Heart left ventricle (tissue), 16 donors: Measurements from ENCODE around the gene PEPD. TPM values are rescaled to one million over a fixed set of nuclear protein-coding genes. Genes with fewer than 3 reads are reported as not detected.

Source experiments
- ATAC-seq, 4 donors: fragments of 200-7000 bp; cut with Tn5 transposase; one replicate each; pipeline ENCODE4 v1.9.1; 2020 to 2022; ENCODE audit warnings: moderate library complexity in 4 of 4, mild to moderate bottlenecking in 3 of 4, moderate number of reproducible peaks in 1 of 4
- DNase-seq, 5 donors: peaks; one replicate each; pipeline ENCODE4 v3.0.0-alpha.2; 2020
- H3K27ac ChIP-seq, 12 donors: fragments of 200-600 bp; sonication (generic) in 4 of 12; one replicate each; pipeline versions ENCODE4 v1.5.0 to v1.8.0; 2016 to 2022; ENCODE audit warnings: mild to moderate bottlenecking in 2 of 12
- H3K27me3 ChIP-seq, 9 donors: fragments of 200-600 bp; sonication (generic) in 2 of 9; one replicate each; pipeline versions ENCODE4 v1.5.1 to v1.8.0; 2016 to 2022; ENCODE audit warnings: mild to moderate bottlenecking in 3 of 9
- H3K36me3 ChIP-seq, 9 donors: fragments of 200-600 bp; sonication (generic) in 2 of 9; one replicate each; pipeline versions ENCODE4 v1.5.0 to v1.8.0; 2018 to 2022; ENCODE audit warnings: mild to moderate bottlenecking in 2 of 9
- H3K4me1 ChIP-seq, 12 donors: fragments of 200-600 bp; sonication (generic) in 4 of 12; one replicate each; pipeline versions ENCODE4 v1.5.0 to v1.8.0; 2016 to 2022; ENCODE audit warnings: mild to moderate bottlenecking in 3 of 12
- H3K4me3 ChIP-seq, 12 donors: fragments of 200-600 bp; sonication (generic) in 4 of 12; one replicate each; pipeline versions ENCODE4 v1.5.0 to v1.8.0; 2017 to 2022; ENCODE audit warnings: mild to moderate bottlenecking in 9 of 12, moderate library complexity in 4 of 12
- H3K9me3 ChIP-seq, 12 donors: fragments of 200-600 bp; sonication (generic) in 4 of 12; one replicate each; pipeline versions ENCODE4 v1.5.0 to v1.8.0; 2016 to 2022; ENCODE audit warnings: mild to moderate bottlenecking in 1 of 12
- CTCF ChIP-seq, 12 donors: fragments of 200-600 bp; sonication (generic) in 4 of 12; IDR thresholded peaks; one replicate each; pipeline versions ENCODE4 v1.5.0 to v1.8.0; 2018 to 2022; ENCODE audit warnings: antibody characterized with exemption in 12 of 12, mild to moderate bottlenecking in 5 of 12
- POLR2A ChIP-seq, 2 donors: fragments of 450-650 bp; IDR thresholded peaks; one replicate each; pipeline ENCODE4 v1.6.1; 2017; ENCODE audit warnings: antibody characterized with exemption in 2 of 2, mild to moderate bottlenecking in 2 of 2, moderate library complexity in 2 of 2
- WGBS, 4 donors: extraction: QIAGEN DNeasy Blood & Tissue Kit in 2 of 4; methylation state at CpG; one replicate each; pipeline versions ENCODE4 v1.1.5 to v1.1.7; 2013 to 2018; 5-methylcytosine and 5-hydroxymethylcytosine counted together
- intact Hi-C, 10 donors: fragments of 100-400 bp; cut with DNase I; formaldehyde crosslinking; loops; one replicate each; pipeline versions ENCODE4 v1.11.1 to v1.14.2; 2022
- polyA plus RNA-seq, 2 donors: library from polyadenylated mRNA; stranded (reverse); fragments of 200-250 nt; gene quantifications; one replicate each; pipeline ENCODE4 v1.2.3, GENCODE V29; 2013
- total RNA-seq, 9 donors: library from RNA; depleted of rRNA in 2 of 9; stranded (reverse); fragments of >200 nt in 2 of 9; fragmentation: NEBNext Ultra II Directional in 3 of 9; extraction: Animal tissue kit (Norgen Biotek cat#: 25700) in 3 of 9; gene quantifications; one replicate each; pipeline versions ENCODE4 v1.1.0 to v1.2.4, GENCODE V29; 2016 to 2023
- donor health status: ischemic (EF 13 %, LVEDD 7.1; RV severe dilation, severe dysfunction).
- donor health status: healthy with polysubstance abuse.
- donor health status: DM: no; HTN: yes; CAD: no.
- donor health status: DM: no; HTN: no; CAD: no.
- donor health status: ischemic (EF 25% LVEDD 6.9; RV normal size, moderate dysfunction).
- donor health status: ischemic (EF 25% LVEDD 5.7; RV mildly dilated, moderate dysfunction).
- donor health status: healthy.
- donor health status: DM: yes; HTN: yes; CAD: no.
- donor health status: ischemic (EF 35%, LVEDD 5.7; RV mildly dilated, moderate dysfunction).
- donor health status: nonischemic (EF 11% LVEDD 7.7; RV severe dilation, severe dysfunction).
- donor health status: DM: yes; HTN: yes; CAD: no.
- donor health status: PGD.
- donor health status: ischemic (EF 29% LVEDD 5.4; RV normal size, mild dysfunction).
- donor health status: nonischemic (EF 23%, LVEDD 6.1; RV moderate dilation, normal function).

The PEPD gene
- total and polyA plus RNA-seq, 11 donors, result 19.4 to 45.7 (median 29.9) TPM

- Histone ChIP-seq H3K4me3 (no peak overlapping the region), H3K27me3 (no peaks in the 10 kb centered on the region), H3K36me3 (peaks cover 0 to 35% (median 8%) of the 10 kb centered on the region in 9 donors), H3K9me3 (no peaks in the 10 kb centered on the region), H3K4me1 (peaks cover 0 to 38% (median 15%) of the 10 kb centered on the region in 12 donors), H3K27ac (peak overlapping the region in 1 of 12 donors; percentile 3)
- intact Hi-C loops, result no loop called here
- 58 to 84% (median 72%) methylated on average over 2 to 7 of the region's 7 CpGs for WGBS, 4 donors
- no peak for ATAC-seq
- DNase-seq, result no peak
- TF ChIP-seq CTCF (IDR thresholded peaks at IDR 0.05), result no peak
- no peak for TF ChIP-seq POLR2A (IDR thresholded peaks at IDR 0.05)
Measured at GRCh38 chr19:33508009-33508408, 13.6 kb downstream of the PEPD start.

GRCh38 chr19:33507021-33507956 lies 14.3 kb downstream of the PEPD start:
- intact Hi-C loops, result no loop called here
- peak overlapping the region in 1 of 12 donors; percentile 3 for H3K27ac ChIP-seq
- WGBS, 4 donors, result 47 to 59% (median 53%) methylated on average over 22 to 24 of the region's 24 CpGs
- no peaks in the 10 kb centered on the region for H3K27me3 ChIP-seq
- H3K36me3 ChIP-seq, result peaks cover 0 to 32% (median 8%) of the 10 kb centered on the region in 9 donors
- no peak overlapping the region for H3K4me3 ChIP-seq
- H3K9me3 ChIP-seq, result no peaks in the 10 kb centered on the region
- peaks cover 0 to 38% (median 15%) of the 10 kb centered on the region in 12 donors for H3K4me1 ChIP-seq
- DNase-seq, result peak in 1 of 5 donors; percentile 41
- ATAC-seq, result peak; percentile 69 to 78 (median 74)
- TF ChIP-seq CTCF (IDR thresholded peaks at IDR 0.05), result no peak
- no peak for TF ChIP-seq POLR2A (IDR thresholded peaks at IDR 0.05)

DNA sequence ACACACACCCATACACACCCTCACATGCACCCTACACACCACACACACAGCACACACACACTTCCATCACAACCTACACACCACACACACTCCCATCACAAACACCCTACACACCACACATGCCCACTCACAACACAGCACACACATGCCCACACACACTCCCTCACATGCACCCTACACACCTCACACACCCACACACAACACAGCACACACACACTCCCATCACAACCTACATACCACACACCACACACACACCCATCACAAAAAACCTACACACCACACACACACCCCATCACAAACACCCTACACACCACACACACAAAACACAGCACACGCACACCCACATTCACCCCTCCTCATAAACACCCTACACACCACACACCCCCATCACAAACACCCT lies 15.1 kb downstream of the PEPD start:
- DNase-seq, result no peak

More for the DNA sequence above, 15.1 kb downstream of the PEPD start:
- Histone ChIP-seq H3K27ac (no peak overlapping the region), H3K4me3 (no peak overlapping the region), H3K27me3 (no peaks in the 10 kb centered on the region), H3K9me3 (no peaks in the 10 kb centered on the region), H3K4me1 (peaks cover 0 to 38% (median 15%) of the 10 kb centered on the region in 12 donors), H3K36me3 (peaks cover 0 to 24% (median 6%) of the 10 kb centered on the region in 9 donors)
- intact Hi-C loops, result no loop called here
- ATAC-seq, result no peak
- WGBS, 4 donors, result 92 to 98% (median 97%) methylated on average over 1 of the region's 1 CpG
- TF ChIP-seq POLR2A (IDR thresholded peaks at IDR 0.05), result no peak
- TF ChIP-seq CTCF (IDR thresholded peaks at IDR 0.05), result no peak
